ENCODE results near the gene CYSRT1.

Gene CYSRT1

DNA sequence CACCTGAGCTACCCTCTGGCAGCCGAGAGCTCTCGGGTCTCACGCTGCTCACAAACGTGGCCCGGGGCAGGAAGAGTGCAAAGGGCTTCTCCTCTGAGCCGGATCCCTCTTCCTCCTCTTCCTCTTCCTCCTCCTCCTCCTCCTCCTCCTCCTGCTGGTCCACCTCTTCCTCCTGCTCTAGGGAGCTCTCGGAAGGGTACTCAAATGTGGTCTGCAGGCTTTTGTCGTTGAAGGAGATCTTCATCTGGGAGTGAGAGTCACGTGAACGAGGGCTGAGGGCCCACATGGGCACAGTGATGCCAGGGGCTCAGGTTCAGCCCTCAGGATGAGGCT, 32.6 kb upstream of the CYSRT1 start:
- H3K36me3 Mint-ChIP-seq (ENCODE audit: low read depth): no peaks in the 10 kb centered on the region

DNA sequence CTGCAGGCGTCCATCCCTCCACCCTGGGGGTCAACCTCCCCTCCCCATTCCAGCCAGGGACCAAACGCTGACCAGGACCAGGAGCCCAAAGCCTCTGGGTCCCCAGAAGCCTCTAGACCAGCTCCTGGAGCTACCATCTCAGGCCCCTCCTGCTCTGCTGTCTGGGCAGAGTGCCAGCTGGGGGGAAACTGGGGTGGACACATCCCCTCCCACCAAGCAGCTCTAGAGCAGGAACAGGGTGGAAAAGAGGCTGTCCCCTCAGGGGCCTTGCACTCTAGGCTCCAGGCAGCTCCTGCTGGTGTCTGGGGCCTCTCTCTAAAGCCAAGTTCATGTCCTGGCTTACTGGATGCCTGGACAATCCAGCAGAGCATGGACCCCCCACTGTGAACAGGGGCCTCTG, 32.1 kb upstream of the CYSRT1 start:
- H3K9me3 Mint-ChIP-seq: no peaks in the 10 kb centered on the region
- no peak overlapping the region for H3K4me3 Mint-ChIP-seq
- H3K27ac Mint-ChIP-seq: no peak overlapping the region
- TF ChIP-seq, protein P1, sequence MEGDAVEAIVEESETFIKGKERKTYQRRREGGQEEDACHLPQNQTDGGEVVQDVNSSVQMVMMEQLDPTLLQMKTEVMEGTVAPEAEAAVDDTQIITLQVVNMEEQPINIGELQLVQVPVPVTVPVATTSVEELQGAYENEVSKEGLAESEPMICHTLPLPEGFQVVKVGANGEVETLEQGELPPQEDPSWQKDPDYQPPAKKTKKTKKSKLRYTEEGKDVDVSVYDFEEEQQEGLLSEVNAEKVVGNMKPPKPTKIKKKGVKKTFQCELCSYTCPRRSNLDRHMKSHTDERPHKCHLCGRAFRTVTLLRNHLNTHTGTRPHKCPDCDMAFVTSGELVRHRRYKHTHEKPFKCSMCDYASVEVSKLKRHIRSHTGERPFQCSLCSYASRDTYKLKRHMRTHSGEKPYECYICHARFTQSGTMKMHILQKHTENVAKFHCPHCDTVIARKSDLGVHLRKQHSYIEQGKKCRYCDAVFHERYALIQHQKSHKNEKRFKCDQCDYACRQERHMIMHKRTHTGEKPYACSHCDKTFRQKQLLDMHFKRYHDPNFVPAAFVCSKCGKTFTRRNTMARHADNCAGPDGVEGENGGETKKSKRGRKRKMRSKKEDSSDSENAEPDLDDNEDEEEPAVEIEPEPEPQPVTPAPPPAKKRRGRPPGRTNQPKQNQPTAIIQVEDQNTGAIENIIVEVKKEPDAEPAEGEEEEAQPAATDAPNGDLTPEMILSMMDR (IDR thresholded peaks at IDR 0.05; ENCODE audit: unreplicated experiment in 3 of 3): no peak
- peaks cover 18% of the 10 kb centered on the region for H3K4me1 Mint-ChIP-seq
- no peaks in the 10 kb centered on the region for H3K27me3 Mint-ChIP-seq (ENCODE audit: low read depth)
- no peaks in the 10 kb centered on the region for H3K36me3 Mint-ChIP-seq (ENCODE audit: low read depth)

More for the DNA sequence above, 32.6 kb upstream of the CYSRT1 start:
- Mint-ChIP-seq H3K9me3 (no peaks in the 10 kb centered on the region), H3K4me1 (peaks cover 22% of the 10 kb centered on the region), H3K4me3 (peak overlapping the region in 2 of 3 experiments; percentile 31 to 38), H3K27ac (no peak overlapping the region), H3K27me3 (ENCODE audit: low read depth) (no peaks in the 10 kb centered on the region)
- TF ChIP-seq, protein P1 (IDR thresholded peaks at IDR 0.05; ENCODE audit: unreplicated experiment in 3 of 3): no peak

DNA sequence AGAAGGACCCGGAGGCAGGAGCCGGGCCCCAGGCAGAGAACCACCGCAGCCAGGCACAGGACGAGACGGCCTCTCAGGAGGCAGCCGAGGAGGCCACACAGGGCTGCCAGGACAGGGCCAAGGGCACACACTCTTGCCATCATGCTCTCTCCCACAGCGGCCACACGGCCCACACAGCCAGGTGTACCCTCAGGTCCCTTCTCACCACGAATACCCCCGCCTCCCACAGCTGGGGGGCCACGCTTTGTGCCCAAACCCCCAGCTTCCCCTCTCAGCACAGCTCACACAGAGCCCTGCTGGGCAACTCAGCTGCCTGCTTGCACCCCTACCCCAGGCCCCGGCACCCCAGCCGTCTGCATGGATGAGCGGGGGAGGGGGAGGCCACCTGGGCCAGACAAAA, 31.2 kb upstream of the CYSRT1 start:
- no peaks in the 10 kb centered on the region for H3K27me3 Mint-ChIP-seq (ENCODE audit: low read depth)
- peaks cover 17% of the 10 kb centered on the region for H3K4me1 Mint-ChIP-seq
- TF ChIP-seq, protein P1 (IDR thresholded peaks at IDR 0.05; ENCODE audit: unreplicated experiment in 3 of 3): no peak
- no peaks in the 10 kb centered on the region for H3K9me3 Mint-ChIP-seq
- no peak overlapping the region for H3K4me3 Mint-ChIP-seq
- H3K27ac Mint-ChIP-seq: no peak overlapping the region
- no peaks in the 10 kb centered on the region for H3K36me3 Mint-ChIP-seq (ENCODE audit: low read depth)

DNA sequence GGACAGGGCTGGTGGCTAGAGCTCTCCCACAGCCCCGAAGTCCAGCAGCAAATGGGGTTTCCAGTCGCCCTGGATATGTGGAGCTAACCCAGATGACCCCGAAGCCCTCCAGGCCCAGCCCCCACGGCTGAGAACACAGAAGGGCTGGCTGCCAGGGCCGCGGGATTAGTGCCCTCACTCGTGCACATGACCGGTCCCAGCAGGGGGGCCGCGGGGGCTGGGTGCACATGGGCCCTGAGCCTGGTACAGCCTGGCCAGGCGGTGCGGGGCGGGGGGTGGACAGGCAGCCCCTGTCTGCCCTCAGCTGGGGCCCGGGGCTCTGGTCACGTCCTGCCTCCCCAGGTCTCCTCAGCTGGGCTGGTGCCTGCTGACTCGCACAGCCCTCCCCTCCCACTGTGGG, 30.6 kb upstream of the CYSRT1 start:
- Mint-ChIP-seq H3K27me3 (ENCODE audit: low read depth) (no peaks in the 10 kb centered on the region), H3K27ac (no peak overlapping the region), H3K36me3 (ENCODE audit: low read depth) (no peaks in the 10 kb centered on the region), H3K4me3 (no peak overlapping the region), H3K4me1 (peaks cover 12% of the 10 kb centered on the region), H3K9me3 (no peaks in the 10 kb centered on the region)
- TF ChIP-seq, protein P1 (IDR thresholded peaks at IDR 0.05; ENCODE audit: unreplicated experiment in 3 of 3): no peak

DNA sequence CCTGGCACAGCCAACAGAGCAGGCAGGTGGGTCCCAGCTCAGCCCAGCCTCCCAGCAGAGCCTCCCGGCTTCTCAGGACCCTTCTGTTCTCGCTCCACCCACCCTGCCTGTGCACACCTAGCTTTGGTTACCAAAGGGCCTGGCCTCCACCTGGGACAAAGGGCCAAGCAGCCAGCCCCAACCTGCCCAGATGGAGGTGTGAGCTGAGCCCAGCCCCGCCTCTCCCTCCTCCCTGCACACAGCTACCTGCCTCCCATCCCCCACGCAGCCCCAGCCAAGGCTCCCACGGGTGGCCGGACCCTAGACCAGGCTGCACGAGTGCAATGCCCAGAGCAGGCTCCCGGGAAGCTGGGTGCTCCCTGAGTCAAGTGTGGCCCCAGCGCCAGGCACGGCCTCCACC, 30.1 kb upstream of the CYSRT1 start:
- Mint-ChIP-seq H3K27me3 (ENCODE audit: low read depth) (no peaks in the 10 kb centered on the region), H3K27ac (no peak overlapping the region), H3K36me3 (ENCODE audit: low read depth) (no peaks in the 10 kb centered on the region), H3K9me3 (no peaks in the 10 kb centered on the region), H3K4me3 (no peak overlapping the region), H3K4me1 (peaks cover 8% of the 10 kb centered on the region)
- TF ChIP-seq, protein P1 (IDR thresholded peaks at IDR 0.05; ENCODE audit: unreplicated experiment in 3 of 3): no peak

DNA sequence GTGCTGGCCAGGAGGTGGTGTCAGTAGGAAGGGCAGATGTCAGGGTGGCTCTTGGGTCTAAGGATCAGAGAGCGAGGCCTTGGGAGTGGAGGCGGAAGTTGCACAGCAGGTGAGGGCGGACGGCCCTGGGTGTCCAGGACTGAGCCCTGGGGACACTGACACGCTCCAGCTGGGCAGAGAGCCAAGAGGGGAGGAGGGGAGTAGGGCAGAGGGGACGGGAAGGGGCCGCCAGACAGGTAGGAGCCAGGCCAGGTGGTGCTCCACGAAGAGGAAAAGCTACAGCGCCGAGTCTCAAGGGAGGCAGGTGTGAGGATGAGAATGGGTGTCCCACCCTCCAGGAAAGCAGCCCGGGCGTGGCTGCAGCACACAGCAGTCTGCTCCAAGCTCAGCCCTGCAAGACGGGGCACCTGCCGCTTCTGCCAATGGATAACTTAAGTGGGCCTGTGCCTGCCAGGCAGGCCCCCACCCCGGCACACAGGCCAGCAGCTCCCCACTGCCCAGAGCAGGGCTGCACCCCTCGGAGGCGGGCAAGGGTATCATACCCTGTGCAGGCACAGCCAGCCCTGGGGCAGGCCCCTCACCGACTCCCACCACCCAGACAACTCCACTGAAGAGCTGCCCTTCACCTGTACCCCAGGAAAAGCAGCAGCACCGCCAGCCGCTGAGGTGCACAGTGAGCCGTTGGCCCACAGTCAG, 29.3 kb upstream of the CYSRT1 start:
- H3K27ac Mint-ChIP-seq: no peak overlapping the region
- H3K4me1 Mint-ChIP-seq: peaks cover 4% of the 10 kb centered on the region
- no peaks in the 10 kb centered on the region for H3K27me3 Mint-ChIP-seq (ENCODE audit: low read depth)
- H3K36me3 Mint-ChIP-seq (ENCODE audit: low read depth): no peaks in the 10 kb centered on the region
- TF ChIP-seq, protein P1 (IDR thresholded peaks at IDR 0.05; ENCODE audit: unreplicated experiment in 3 of 3): no peak
- H3K9me3 Mint-ChIP-seq: no peaks in the 10 kb centered on the region
- H3K4me3 Mint-ChIP-seq: peak overlapping the region in 1 of 3 experiments; percentile 17
